ELR (cell line): ENCODE data around the gene GLIPR1L1.
A peak's percentile ranks its signal among the peaks of the same experiment; 100 is the strongest.

Source experiments
- DNase-seq: peaks from one replicate; pipeline ENCODE4 v3.0.0-alpha.2; 2015; ENCODE audit warnings: low read depth

GLIPR1L1 gene

DNA sequence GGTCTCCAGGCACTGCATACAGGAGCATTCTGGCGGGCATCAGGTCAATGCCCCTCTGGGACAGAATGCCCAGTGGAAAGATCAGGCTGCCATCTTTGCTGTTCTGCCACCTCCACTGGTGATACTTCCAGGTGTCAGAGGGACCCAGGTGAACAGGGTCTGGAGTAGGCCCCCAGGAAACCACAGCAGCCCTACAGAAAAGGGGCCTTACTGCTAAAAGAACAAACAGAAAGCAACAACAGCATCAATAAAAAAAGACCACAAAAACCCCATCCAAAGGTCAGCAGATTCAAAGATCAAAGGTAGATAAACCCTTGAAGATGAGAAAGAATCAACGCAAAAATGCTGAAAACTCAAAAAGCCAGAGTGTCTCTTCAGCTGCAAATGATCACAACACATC is 15.9 kb downstream of the GLIPR1L1 start:
- DNase-seq, result no peak

DNA sequence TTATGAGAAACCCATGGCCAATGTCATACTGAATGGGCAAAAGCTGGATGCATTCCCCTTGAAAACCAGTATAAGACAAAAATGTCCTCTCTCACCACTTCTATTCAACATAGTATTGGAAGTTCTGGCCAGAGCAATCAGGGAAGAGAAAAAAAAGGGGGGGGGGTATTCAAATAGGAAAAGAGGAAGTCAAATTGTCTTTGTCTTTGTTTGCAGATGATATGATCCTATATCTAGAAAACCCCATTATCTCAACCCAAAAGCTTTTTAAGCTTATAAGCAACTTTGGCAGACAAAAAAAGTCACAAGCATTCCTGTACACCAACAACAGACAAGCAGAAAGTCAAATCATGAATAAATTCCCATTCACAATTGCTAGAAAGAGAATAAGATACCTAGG is 19.5 kb downstream of the GLIPR1L1 start:
- DNase-seq, result no peak

DNA sequence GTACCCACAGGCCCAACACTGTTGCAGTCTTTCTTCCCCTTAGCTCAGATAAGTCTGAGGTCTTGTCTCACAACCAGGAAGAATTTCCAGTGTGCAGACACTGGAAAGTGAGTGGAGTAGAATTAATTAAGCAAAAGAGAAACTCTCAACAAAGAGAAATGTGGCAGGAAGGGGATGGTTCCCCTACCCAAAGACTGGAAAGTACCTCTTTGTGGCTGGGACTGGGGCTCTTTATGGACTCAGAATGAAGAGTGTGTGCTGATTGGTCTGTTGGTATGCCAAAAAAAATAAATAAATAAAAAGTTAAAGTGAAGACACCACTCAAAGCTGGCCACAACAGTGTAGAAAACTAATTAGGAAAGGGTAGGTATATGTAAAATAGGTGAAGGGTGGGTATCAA is 26.4 kb downstream of the GLIPR1L1 start:
- DNase-seq, result no peak

DNA sequence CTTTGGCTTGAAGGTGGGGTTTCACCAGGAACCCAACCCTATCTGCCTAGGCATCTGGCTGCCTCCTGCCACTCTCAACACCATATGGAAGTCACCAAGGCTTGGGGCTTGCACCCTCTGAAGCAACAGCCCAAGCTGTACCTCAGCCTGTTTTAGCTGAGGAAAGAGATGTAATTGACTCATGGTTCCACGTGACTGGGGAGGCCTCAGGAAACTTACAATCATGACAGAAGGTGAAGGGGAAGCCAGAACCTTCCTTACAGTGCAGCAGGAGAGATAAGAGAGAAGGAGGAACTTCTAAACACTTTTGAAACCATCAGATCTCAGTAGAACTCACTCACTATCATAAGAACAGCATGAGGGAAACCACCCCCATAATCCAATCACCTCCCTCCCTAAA is 26.9 kb downstream of the GLIPR1L1 start:
- DNase-seq, result no peak

DNA sequence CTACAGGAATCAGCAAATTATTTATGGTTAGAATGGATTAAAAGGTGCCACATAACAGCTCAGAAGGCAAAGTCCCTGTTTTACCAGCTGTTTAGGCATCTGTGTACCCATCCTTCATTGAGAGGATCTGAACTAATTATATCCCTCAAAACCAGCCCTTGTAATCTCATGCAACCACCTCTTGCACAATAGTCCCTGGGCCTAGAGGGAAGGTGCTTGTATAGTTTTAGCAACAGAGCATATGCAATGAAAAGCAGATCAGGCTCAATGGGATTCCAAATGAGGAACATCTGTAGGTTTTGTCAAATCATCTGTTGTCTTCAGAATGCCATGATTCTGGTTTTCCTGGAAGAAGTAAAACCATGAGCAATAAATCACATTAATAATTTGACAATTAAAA is 30.4 kb downstream of the GLIPR1L1 start:
- no peak for DNase-seq

DNA sequence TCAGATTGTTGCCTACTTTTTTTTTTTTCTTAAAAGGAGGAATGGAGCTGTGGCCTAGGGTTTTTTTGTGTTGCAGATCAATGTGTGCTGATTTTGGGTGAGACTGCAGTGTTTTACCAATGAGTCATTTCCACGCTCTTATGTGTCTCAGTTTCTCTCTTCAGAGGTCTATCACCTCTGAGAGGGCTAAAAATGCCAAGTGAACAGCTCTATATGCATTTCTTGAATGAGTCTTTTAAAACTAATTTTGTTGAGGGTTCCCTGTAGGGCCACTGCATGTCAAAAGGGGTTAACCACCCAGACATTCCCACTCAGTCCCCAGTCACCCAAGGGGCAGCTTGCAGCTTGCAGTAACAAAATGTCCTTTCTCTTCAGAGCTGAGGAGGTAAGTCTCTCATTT is 32.2 kb downstream of the GLIPR1L1 start:
- peak; percentile 20 for DNase-seq

DNA sequence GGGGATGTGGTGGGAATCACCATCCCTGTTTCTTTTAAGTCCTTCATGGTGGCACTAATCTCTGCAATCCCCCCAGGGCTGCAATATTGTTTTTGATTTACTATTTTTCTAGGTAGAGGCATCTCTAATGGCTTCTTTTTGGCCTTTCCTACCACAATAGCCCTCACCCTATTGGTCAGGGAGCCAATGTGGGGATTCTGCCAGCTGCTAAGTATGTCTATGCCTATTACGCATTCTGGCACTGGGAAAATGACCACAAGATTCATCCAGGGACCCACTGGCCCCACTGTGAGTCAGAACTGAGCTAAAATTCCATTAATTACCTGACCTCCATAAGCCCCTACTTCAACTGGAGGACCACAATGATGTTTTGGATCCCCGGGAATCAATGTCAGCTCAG is 40.5 kb downstream of the GLIPR1L1 start:
- DNase-seq, result no peak

DNA sequence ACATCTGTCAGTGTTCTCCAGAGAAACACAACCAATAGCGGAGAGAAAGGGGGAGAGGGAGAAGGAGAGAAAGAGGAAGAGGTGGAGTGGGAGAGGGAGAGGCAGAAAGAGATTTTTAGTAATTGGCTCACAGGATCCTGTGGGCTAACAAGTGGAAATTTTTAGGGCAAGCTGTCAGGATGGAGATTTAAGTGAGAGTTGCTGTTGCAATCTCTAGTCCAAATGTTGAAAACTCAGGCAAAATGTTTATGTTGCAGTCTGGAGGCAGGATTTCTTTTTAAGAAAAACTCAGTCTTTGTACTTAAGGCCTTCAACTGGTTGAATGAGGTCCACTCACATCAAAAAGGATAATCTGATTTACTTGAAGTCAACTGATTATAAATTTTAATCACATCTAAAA is 43.9 kb downstream of the GLIPR1L1 start:
- no peak for DNase-seq

DNA sequence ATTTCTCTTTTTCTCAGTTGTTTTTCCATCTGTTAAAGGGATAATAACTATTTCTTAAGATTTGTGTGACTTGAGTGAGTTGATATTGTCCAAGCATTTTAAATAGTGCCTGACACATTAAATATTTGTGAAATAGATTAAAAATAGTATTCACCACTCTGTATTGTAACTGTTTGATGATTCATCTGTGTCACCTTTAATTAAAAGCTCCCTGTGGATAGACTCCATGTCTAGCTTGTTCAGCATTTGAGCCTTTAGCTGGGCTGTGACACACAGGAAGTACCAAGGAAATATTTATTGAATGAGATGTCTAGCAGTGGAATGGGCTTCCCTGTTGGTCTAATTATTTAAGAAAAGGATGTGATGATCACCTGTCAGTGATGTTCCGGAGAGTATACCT is 54.6 kb downstream of the GLIPR1L1 start:
- DNase-seq, result peak; percentile 84

DNA sequence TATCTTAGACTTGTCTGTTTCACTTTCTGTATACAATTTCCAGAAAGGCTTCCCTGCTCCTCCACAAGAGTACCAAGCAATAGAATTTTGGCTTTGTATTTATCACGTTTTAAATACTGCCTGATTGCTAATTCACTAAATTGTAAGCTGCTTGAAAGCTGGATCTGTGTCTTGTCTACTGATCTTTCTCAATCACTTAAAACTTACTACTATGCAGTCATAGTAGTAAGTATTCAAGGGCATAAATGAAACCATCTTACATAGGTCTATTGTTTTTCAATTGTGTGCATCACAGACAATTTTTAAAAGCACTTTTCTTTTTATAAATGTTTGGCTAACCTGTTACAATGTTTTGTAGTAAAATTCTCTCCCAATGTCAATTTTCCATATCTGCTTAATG is 55.2 kb downstream of the GLIPR1L1 start:
- DNase-seq, result no peak

DNA sequence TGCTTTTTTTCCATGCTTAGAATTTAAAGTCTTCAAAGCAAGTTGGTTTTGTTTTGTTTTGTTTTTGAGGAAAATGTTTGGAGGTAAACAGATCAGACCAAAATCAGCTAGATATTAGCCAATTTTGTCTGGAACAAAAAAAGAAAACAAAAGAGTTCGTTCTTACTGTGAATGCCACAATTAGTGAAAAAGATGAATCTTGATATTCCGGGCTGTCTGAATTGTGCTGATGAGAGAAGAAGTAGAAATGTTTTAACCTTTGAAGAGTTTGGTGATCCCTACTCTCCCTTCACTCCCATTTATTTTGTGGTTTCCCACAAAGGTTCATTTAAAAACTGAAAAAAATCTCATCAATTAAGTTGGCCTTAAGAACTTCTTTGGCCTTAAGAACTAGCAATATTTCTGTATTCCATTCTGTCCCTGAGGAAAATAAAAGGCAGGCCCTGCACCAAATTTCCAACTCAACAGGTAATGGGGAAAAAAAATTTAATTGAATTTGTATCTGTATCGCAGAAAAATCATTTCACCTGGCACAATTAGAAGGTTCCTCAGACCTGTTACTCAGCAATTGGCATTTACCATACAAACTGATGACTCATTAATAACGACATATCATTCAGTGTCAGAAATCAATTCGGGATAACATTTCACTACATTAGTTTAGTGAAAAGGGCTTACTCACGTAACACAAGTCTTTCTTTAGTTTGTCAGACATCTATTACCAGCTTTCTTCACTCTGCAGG is 55.9 kb downstream of the GLIPR1L1 start:
- DNase-seq, result no peak

DNA sequence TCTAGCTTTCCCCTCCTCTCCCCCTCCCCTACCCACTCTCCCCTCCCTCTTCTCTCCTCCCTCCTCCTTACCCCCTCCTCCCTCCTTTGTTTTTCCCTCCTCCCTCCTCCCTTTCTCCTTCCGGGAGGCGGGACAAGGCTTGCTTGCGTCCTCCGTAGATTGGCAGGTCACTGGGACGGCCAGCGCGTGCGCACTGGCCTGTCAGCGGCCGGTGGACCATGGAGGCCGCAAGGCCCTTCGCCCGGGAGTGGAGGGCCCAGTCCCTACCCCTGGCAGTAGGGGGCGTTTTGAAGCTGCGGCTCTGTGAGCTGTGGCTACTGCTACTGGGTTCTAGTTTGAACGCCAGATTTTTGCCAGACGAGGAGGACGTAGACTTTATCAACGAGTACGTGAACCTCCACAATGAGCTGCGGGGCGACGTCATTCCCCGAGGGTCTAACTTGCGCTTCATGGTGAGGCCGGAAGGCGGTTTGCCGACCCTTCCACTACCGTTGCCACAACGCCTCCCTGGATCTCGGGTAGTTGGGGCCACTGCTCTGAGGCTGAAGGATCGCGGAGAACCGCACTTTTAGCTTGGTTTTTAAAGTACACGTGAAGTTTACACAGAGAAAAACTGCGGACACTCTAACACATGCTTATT is 56.5 kb downstream of the GLIPR1L1 start, which contains the start of gene GLIPR1L2:
Gene GLIPR1L2, plus strand, starts transcription at position 191 of the 640 bp plus-strand sequence. Its CDS starts 28 bp downstream, at position 219.
- DNase-seq, result peak; percentile 97

DNA sequence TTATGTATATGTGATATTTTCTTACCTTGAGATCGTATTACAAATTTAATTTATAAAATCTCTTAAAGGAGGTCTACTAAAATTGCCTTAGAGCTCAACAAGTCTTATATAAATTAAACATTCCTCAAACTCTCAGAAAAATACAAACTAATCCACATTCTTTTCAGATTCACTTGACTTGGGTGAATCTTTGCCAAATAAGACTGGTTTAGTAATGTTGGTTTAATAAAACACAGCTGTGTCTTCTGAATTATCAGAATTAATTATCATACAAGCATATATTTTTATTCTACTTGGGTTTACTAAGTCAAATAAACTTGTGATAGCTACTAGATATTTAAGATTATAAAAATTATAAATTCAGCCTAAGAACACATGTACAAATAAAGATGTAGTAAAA is 69.8 kb downstream of the GLIPR1L1 start:
- no peak for DNase-seq

DNA sequence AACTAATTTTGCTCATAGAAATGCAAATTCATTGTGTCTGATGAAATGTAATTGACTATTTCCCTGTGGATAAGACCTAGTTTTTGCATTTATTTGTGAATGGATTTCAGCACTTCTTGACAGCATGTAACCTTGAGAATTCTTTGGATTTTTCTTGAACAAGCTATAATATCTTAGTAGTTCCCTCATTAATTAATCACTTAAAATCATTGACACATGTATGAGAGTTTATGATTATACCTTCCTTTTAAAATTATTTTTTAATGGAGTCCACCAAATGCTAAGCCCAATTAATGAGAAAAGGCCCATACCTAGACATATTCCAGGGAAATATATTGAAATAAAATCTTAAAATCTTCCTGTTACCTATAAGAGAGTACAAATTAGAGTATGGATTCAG is 73.2 kb downstream of the GLIPR1L1 start:
- DNase-seq, result no peak

DNA sequence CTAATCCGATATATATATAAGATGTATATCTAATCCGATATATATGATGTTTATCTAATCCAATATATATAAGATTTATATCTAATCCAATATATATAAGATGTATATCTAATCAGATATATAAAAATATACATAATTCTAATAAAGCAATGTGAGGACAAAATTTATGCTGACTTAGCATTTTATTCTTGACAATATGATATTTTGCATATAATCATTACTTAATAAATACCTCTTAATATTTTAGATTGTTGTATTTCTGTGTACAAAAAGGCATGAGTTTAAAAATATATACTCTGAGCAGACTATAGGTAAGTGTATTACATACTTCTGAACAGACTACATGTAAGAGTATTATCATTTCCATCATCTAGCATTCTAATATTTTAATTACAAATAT is 75.4 kb downstream of the GLIPR1L1 start:
- DNase-seq, result no peak

DNA sequence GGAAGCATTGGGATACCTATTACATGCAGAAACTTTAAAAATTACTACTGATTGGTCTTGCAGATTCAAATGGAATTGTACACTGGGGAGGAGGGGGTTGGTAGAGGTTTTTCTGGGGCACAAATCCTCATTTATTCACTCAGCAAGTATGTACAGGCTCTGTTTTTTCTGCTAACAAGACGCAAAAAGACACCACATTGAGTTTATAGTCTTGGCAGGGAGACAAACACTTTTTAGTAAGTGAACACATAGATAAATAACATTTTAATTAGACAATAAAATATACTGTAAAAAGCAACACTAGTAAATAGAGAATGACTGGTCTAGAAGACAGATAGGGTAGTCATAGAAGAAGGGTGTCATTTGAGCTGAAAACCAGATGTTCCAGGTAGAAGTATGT is 80.2 kb downstream of the GLIPR1L1 start:
- DNase-seq, result no peak

DNA sequence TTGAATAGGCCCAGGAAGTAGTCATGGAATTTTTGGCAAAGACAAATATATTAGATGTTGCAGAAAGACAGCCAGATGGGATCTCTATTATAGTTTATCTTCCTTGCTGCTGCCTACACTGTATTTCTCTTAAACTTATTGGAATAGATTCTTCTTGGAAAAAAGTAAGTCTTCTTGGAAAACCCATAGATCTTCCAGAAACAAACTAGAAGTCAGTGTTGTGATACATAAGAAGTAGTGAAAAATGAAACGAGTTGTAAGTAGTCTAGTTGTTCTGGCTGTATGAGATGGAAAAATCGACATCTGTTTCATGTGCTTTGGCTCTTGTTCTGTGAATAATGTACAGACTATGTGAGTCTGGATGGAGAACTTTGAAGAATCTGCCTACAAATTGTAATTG is 85.4 kb downstream of the GLIPR1L1 start:
- DNase-seq, result no peak
